NCI-H187 (cell line): ENCODE results near the gene TSSC4.

Experiments
- DNase-seq, 2 experiments: peaks; one replicate each; lab custom pipeline; 2025; lab: John Stamatoyannopoulos, UW

The TSSC4 gene

GRCh38 chr11:2449548-2450320, 49.2 kb downstream of the TSSC4 start:
- DNase-seq, result no peak

GRCh38 chr11:2450321-2451041, 49.9 kb downstream of the TSSC4 start:
- no peak for DNase-seq

- no peak for DNase-seq
Measured at GRCh38 chr11:2451336-2451735, 50.8 kb downstream of the TSSC4 start.

GRCh38 chr11:2451916-2452315, 51.4 kb downstream of the TSSC4 start:
- no peak for DNase-seq

GRCh38 chr11:2452321-2453012, 51.9 kb downstream of the TSSC4 start:
- DNase-seq, result no peak

GRCh38 chr11:2453436-2453835, 52.9 kb downstream of the TSSC4 start:
- DNase-seq, result no peak
